Stimulated activated naive CD8-positive, alpha-beta T cell treated with anti-CD3 and anti-CD28 coated beads, Interleukin-15, Interleukin-2, amounts not matched to agents 100 ng/mL and 50 ng/mL, for 24 hours (primary cell): ENCODE measurements around the gene PLVAP.

ENCODE experiments used
- H3K27ac Mint-ChIP-seq: one replicate; pipeline ENCODE4 v1.8.0; 2021; ENCODE audit warnings: mild to moderate bottlenecking, mixed read lengths
- H3K27me3 Mint-ChIP-seq: one replicate; pipeline ENCODE4 v1.8.0; 2021; ENCODE audit warnings: mixed read lengths
- H3K36me3 Mint-ChIP-seq: one replicate; pipeline ENCODE4 v1.8.0; 2021; ENCODE audit warnings: low read depth, mixed read lengths
- H3K4me1 Mint-ChIP-seq: one replicate; pipeline ENCODE4 v1.8.0; 2021; ENCODE audit warnings: low read depth, mixed read lengths
- H3K4me3 Mint-ChIP-seq: one replicate; pipeline ENCODE4 v1.8.0; 2021; ENCODE audit warnings: mild to moderate bottlenecking, mixed read lengths
- H3K9me3 Mint-ChIP-seq: one replicate; pipeline ENCODE4 v1.8.0; 2021; ENCODE audit warnings: mixed read lengths

Gene PLVAP

GRCh38 chr19:17327068-17327653 is 50.0 kb downstream of the PLVAP start:
- no peaks in the 10 kb centered on the region for H3K9me3 Mint-ChIP-seq
- peaks cover 18% of the 10 kb centered on the region for H3K4me1 Mint-ChIP-seq
- H3K4me3 Mint-ChIP-seq = no peak overlapping the region
- H3K27me3 Mint-ChIP-seq = no peaks in the 10 kb centered on the region
- peaks cover 4% of the 10 kb centered on the region for H3K36me3 Mint-ChIP-seq
- H3K27ac Mint-ChIP-seq = no peak overlapping the region

- Mint-ChIP-seq H3K9me3 (no peaks in the 10 kb centered on the region), H3K36me3 (peaks cover 4% of the 10 kb centered on the region), H3K27me3 (no peaks in the 10 kb centered on the region), H3K4me1 (peaks cover 18% of the 10 kb centered on the region), H3K4me3 (no peak overlapping the region), H3K27ac (no peak overlapping the region)
Measured at GRCh38 chr19:17326595-17326966, 50.6 kb downstream of the PLVAP start.

GRCh38 chr19:17325881-17326594 is 51.1 kb downstream of the PLVAP start:
- Mint-ChIP-seq H3K4me1 (peaks cover 18% of the 10 kb centered on the region), H3K9me3 (no peaks in the 10 kb centered on the region), H3K27me3 (no peaks in the 10 kb centered on the region), H3K36me3 (peaks cover 4% of the 10 kb centered on the region), H3K4me3 (no peak overlapping the region), H3K27ac (no peak overlapping the region)

- H3K36me3 Mint-ChIP-seq = peaks cover 8% of the 10 kb centered on the region
- H3K4me3 Mint-ChIP-seq = no peak overlapping the region
- no peaks in the 10 kb centered on the region for H3K9me3 Mint-ChIP-seq
- no peak overlapping the region for H3K27ac Mint-ChIP-seq
- H3K4me1 Mint-ChIP-seq = peaks cover 18% of the 10 kb centered on the region
- no peaks in the 10 kb centered on the region for H3K27me3 Mint-ChIP-seq
Measured at GRCh38 chr19:17325133-17325532, 52.0 kb downstream of the PLVAP start.

GRCh38 chr19:17324357-17325114 is 52.6 kb downstream of the PLVAP start:
- Mint-ChIP-seq H3K4me1 (peaks cover 12% of the 10 kb centered on the region), H3K9me3 (no peaks in the 10 kb centered on the region), H3K4me3 (no peak overlapping the region), H3K36me3 (peaks cover 11% of the 10 kb centered on the region), H3K27me3 (no peaks in the 10 kb centered on the region), H3K27ac (no peak overlapping the region)

- H3K4me1 Mint-ChIP-seq = peaks cover 7% of the 10 kb centered on the region
- no peaks in the 10 kb centered on the region for H3K9me3 Mint-ChIP-seq
- no peaks in the 10 kb centered on the region for H3K27me3 Mint-ChIP-seq
- peaks cover 11% of the 10 kb centered on the region for H3K36me3 Mint-ChIP-seq
- H3K27ac Mint-ChIP-seq = no peak overlapping the region
- no peak overlapping the region for H3K4me3 Mint-ChIP-seq
Measured at GRCh38 chr19:17323964-17324332, 53.2 kb downstream of the PLVAP start.

- no peak overlapping the region for H3K4me3 Mint-ChIP-seq
- no peaks in the 10 kb centered on the region for H3K9me3 Mint-ChIP-seq
- no peaks in the 10 kb centered on the region for H3K27me3 Mint-ChIP-seq
- peaks cover 4% of the 10 kb centered on the region for H3K4me1 Mint-ChIP-seq
- peaks cover 11% of the 10 kb centered on the region for H3K36me3 Mint-ChIP-seq
- H3K27ac Mint-ChIP-seq = no peak overlapping the region
Measured at GRCh38 chr19:17323300-17323963, 53.7 kb downstream of the PLVAP start.

GRCh38 chr19:17322854-17323253 is 54.3 kb downstream of the PLVAP start:
- Mint-ChIP-seq H3K27ac (no peak overlapping the region), H3K4me3 (no peak overlapping the region), H3K36me3 (peaks cover 11% of the 10 kb centered on the region), H3K27me3 (no peaks in the 10 kb centered on the region), H3K9me3 (no peaks in the 10 kb centered on the region), H3K4me1 (peaks cover 2% of the 10 kb centered on the region)

GRCh38 chr19:17321655-17322489 is 55.3 kb downstream of the PLVAP start:
- H3K27me3 Mint-ChIP-seq = no peaks in the 10 kb centered on the region
- no peaks in the 10 kb centered on the region for H3K9me3 Mint-ChIP-seq
- no peak overlapping the region for H3K27ac Mint-ChIP-seq
- peaks cover 11% of the 10 kb centered on the region for H3K36me3 Mint-ChIP-seq
- H3K4me3 Mint-ChIP-seq = no peak overlapping the region
- no peaks in the 10 kb centered on the region for H3K4me1 Mint-ChIP-seq

- H3K4me3 Mint-ChIP-seq = no peak overlapping the region
- no peaks in the 10 kb centered on the region for H3K9me3 Mint-ChIP-seq
- peaks cover 18% of the 10 kb centered on the region for H3K36me3 Mint-ChIP-seq
Measured at GRCh38 chr19:17320435-17320834, 56.7 kb downstream of the PLVAP start.

GRCh38 chr19:17319473-17320238 is 57.5 kb downstream of the PLVAP start:
- H3K27ac Mint-ChIP-seq = no peak overlapping the region
- H3K9me3 Mint-ChIP-seq = no peaks in the 10 kb centered on the region
- no peak overlapping the region for H3K4me3 Mint-ChIP-seq
- H3K36me3 Mint-ChIP-seq = peaks cover 19% of the 10 kb centered on the region
- H3K27me3 Mint-ChIP-seq = no peaks in the 10 kb centered on the region
- peaks cover 4% of the 10 kb centered on the region for H3K4me1 Mint-ChIP-seq

More at GRCh38 chr19:17320435-17320834, 56.7 kb downstream of the PLVAP start:
- peaks cover 4% of the 10 kb centered on the region for H3K4me1 Mint-ChIP-seq
- no peaks in the 10 kb centered on the region for H3K27me3 Mint-ChIP-seq
- H3K27ac Mint-ChIP-seq = no peak overlapping the region

GRCh38 chr19:17318966-17319365 is 58.2 kb downstream of the PLVAP start:
- H3K4me3 Mint-ChIP-seq = no peak overlapping the region
- no peaks in the 10 kb centered on the region for H3K9me3 Mint-ChIP-seq
- peaks cover 4% of the 10 kb centered on the region for H3K4me1 Mint-ChIP-seq
- peaks cover 20% of the 10 kb centered on the region for H3K36me3 Mint-ChIP-seq
- H3K27ac Mint-ChIP-seq = no peak overlapping the region
- no peaks in the 10 kb centered on the region for H3K27me3 Mint-ChIP-seq

GRCh38 chr19:17314007-17314593 is 63.0 kb downstream of the PLVAP start:
- Mint-ChIP-seq H3K27ac (no peak overlapping the region), H3K36me3 (peaks cover 15% of the 10 kb centered on the region), H3K9me3 (no peaks in the 10 kb centered on the region), H3K4me3 (no peak overlapping the region), H3K4me1 (peaks cover 26% of the 10 kb centered on the region), H3K27me3 (no peaks in the 10 kb centered on the region)
